M059J (cell line): Measurements from ENCODE around the gene TNFRSF25. TPM values are rescaled to one million over a fixed set of nuclear protein-coding genes. Genes with fewer than 3 reads are reported as not detected.

Experiments used
- DNase-seq: peaks from one replicate; pipeline ENCODE4 v3.0.0-alpha.2; 2012; ENCODE audit warnings: low read depth
- total RNA-seq: library from RNA; depleted of rRNA; stranded (reverse); fragments of >200 nt; shearing (Covaris generic); gene quantifications from 2 replicates; pipeline ENCODE4 v1.2.3, GENCODE V29; 2014

TNFRSF25 gene
- total RNA-seq, 1 experiment from 2014 or later: 8.7 TPM

- no peak for DNase-seq
Observed at GRCh38 chr1:6488602-6489382, 22.8 kb upstream of the TNFRSF25 start.

DNA sequence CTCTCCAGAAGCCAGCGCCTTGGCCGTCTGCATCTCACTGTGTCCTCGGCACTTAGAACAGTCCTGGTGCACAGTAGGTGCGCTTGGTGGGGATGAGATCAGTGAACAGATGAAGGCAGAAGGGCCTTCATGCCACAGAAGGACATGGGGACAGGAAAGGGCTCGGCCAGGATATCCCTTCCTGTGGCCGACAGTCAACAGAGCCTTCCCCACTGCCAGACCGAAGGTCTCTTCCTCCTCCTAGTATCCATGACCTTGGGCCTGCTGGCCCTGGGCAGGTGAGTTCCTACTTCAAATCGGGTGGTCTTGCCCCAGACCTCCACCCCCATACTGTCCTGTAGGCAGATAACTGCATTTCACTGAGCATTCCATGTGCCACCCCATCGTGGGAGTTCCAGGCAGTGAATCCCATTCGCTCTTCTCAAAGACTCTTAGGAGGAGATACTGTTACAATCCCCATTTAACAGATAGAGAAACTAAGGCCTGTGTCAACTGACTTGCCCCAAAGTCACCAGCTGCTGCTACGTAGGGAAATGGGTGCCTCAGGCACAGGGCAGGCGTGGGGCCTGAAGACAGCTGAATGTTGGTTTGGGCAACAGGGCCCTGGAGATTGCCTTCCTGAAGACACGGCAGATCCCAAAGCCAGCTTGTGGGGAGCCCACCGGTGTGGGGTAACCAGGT is 22.0 kb upstream of the TNFRSF25 start:
- no peak for DNase-seq

DNA sequence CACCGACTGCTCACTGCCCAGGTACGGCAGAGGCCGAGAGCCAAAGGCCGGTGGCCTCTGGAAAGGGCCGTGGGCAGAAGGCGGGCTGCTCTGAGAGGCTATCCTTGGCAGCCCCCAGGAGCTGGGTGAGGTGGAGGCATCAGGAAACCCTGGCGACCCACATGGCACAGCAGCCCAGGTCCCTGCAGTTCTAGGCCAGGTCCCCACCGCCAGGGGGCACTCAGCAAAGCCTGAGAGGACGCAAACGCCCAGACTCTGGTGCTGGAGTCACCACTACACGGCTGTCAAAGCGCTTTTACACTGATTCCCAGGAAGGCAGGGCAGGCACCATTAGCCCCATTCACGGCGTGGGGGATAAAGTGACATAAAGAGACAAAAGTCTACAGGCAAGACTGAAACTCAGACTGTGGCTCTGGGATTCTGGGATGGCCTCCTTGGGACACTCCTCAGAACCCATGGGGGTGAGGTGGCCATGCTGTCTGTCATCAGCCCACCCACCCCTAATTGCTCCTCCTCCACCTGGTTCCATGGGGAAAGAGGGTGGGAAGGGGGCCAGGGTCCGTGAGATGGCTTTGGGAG is 20.5 kb upstream of the TNFRSF25 start:
- peak; percentile 67 for DNase-seq

DNA sequence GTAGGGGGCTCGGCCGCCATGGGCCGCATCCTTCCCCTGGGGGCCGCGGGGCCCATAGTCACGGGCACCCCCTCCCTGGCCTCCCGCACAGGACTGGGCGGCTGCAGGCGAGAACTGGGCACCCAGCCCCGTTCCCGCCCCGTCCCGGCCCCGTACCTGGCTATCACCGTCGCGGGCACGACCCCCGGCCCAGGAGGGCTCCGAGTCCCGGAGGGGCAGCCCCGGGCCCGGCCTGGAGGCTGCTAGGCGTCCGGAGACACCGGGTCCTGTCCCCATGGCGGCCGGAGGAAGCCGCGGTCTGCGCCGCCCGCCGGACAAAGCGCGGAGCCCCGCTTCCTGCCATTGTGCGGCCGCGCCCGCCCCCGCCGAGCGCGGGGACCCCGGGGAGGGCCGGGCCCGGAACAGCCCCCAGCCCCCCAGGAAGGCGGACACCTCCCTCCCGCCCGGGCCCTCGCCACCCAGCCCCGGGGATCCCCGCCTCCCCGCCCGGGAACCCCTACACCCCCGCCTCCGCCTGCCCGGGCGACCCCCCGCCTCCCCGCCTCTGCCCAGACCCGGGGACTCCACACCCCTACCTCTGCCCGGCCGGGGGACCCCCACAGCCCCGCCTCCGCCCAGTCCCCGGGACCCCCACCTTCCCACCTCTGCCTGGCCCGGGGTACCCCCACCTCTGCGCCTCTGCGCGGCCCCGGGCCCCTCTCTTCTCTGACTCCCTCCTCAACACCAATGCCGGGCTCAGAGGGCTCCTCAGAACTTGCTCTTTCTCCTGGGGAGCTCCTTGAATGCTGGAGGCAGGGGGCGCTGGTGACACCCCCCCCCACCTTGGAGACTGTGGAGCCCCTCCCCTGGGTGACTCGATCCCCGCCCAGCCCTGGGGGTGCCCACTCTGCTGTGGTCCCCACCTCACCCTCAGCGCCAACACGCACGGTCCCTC is 19.5 kb upstream of the TNFRSF25 start:
- DNase-seq: no peak

DNA sequence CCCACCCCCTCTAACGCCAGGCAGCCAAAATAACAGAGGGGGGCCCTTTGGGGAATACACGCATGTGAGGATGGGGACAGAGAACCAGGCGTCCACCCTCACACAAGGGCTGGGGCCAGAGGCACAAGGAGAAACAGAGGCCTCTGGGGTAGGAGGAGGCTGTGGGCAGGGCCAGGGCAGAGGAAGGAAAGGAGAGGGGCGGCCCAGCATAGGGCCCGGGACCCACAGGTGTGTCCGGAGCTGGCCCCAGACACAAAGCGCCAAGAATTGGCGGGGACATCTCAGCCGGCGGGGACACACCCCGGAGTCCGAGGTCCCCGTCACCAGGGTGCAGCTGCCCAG is 18.8 kb upstream of the TNFRSF25 start:
- DNase-seq: no peak

GRCh38 chr1:6483761-6484117 is 17.8 kb upstream of the TNFRSF25 start:
- no peak for DNase-seq

GRCh38 chr1:6483017-6483760 is 17.2 kb upstream of the TNFRSF25 start:
- DNase-seq: no peak

DNA sequence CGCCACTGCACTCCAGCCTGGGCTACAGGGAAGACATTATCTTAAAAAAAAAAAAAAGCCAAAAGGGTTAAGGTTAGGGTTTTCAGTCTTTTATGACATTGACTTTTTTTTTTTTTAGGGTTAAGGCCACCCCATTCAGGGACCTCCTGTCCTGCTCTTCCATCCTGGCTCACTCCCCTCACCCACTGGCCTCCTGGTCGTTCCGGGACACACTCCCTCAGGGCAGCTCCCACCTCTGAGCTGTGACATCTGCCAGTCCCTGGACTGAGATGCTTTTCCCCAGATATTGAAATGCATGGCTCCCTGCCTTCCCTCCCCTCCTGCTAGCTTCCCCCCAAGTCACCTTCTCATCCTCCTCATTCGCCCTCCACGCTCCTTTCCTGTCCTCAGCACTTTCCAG is 15.8 kb upstream of the TNFRSF25 start:
- no peak for DNase-seq

DNA sequence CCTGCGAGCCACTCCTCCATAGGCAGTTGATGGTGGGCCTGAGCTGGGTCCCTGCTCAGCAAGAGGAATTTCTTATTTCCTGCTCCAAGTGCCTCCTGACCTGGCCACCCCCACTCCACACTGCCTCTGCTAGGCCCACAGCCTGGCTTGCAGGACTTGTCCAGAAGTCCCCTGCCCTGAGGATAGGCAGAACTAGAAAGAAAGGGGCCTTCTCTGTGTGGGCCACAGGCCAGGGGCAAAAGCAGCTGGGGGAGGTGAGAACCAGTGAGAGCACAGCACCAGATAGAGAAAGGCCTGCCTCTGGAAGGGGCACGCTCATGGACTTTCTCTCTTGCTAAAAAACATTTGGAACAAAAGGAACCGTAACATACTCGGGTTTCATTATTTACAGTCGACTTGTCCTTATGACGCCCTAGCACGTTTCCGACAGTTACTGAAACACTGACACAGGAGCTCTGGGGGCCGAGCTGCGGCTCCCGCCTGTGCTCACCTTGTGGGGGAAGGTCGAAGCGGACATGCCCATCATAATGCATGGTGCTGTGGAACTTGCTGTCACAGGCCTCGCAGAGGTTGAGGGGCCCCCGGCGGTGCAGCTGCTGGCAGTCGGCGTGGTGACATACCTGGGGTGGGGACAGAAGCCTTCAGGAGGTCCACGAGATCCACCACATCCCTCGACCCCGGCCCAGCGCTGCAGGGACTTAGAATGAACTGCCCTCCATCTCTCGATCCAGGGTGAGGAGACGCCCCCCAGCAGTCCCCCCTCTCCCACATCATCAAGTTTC is 11.3 kb upstream of the TNFRSF25 start:
- no peak for DNase-seq

GRCh38 chr1:6476483-6476882 is 10.5 kb upstream of the TNFRSF25 start:
- DNase-seq: no peak

DNA sequence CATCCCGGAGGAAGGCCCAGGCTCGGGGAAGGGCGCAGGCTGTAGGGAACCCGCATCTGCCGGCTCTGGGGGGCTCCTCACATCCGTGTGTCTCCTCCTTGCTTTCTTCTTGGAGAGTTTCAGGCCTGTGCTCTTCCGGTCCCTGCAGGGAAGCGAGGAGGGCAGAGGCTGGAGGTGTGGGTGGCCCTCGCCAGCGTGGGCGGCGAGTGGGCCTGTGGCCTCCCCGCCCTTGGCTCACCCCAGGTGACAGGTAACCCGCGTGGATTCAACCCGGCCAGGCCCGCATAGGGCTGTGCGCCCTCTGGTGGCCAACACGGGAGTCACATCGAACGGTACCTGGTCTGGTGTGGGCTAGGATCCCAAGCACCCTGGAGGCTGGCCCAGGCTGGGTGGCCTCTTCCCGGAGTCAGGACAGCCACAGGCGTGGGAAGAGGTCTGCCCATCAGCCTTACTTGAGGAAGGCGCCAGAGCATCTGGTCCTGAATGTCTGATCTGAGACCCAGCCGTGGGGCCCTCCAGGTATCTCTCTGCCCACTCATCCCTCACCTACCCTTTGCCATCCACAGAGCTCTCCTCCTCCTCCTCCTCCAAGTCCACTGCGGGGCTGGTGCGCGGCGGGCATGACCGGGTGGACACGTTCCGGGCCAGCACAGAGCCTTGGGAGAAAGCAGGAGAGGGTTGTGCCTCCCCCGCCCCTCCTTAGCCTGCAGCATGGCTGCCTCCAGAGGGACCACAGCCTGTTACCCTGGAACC is 9.6 kb upstream of the TNFRSF25 start:
- peak; percentile 37 for DNase-seq

DNA sequence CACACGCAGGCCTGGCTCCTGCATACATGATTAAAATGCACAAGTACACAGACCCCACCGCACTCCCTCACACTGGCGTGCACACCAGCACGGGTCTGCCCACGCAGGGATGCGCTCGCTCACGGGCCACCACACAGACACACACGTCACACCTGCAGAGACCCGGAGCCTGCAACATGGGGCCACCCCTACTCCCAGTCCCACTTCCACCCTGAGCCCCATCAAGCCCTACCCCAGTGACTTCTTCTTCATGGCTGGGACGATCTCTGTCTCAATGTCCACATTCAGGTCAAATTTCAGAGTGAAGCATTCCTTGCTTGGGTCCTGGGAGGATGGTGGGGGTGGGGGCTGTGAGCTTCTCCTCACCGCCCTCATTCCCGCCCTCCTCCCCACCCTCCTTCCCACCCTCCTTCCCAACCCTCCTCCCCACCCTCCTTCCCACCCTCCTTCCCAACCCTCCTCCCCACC is 8.9 kb upstream of the TNFRSF25 start:
- DNase-seq: no peak

- DNase-seq: no peak
Observed at GRCh38 chr1:6473974-6474814, 8.2 kb upstream of the TNFRSF25 start.

- no peak for DNase-seq
Observed at GRCh38 chr1:6473156-6473555, 7.2 kb upstream of the TNFRSF25 start.

- no peak for DNase-seq
Observed at GRCh38 chr1:6472391-6472790, 6.4 kb upstream of the TNFRSF25 start.

DNA sequence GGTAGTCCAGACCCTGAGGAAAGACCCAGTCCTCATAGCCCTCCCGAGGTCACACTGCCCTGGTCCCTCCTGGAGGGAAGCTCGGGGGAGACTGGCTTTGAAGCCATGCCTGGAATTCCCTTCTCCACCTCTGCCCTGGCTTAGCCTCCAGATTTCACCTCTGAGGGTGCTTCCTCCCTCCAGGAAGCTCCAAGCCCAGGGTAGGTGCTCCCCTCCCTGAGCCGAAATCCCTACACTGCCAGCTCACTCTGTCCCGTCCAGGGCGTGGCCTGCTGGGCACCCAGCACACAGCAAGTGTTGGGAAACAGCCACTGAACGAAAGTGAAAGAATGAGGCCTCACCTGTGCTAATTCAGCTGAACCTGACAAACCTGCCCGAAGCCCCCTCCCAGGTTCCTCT is 6.0 kb upstream of the TNFRSF25 start:
- DNase-seq: no peak

DNA sequence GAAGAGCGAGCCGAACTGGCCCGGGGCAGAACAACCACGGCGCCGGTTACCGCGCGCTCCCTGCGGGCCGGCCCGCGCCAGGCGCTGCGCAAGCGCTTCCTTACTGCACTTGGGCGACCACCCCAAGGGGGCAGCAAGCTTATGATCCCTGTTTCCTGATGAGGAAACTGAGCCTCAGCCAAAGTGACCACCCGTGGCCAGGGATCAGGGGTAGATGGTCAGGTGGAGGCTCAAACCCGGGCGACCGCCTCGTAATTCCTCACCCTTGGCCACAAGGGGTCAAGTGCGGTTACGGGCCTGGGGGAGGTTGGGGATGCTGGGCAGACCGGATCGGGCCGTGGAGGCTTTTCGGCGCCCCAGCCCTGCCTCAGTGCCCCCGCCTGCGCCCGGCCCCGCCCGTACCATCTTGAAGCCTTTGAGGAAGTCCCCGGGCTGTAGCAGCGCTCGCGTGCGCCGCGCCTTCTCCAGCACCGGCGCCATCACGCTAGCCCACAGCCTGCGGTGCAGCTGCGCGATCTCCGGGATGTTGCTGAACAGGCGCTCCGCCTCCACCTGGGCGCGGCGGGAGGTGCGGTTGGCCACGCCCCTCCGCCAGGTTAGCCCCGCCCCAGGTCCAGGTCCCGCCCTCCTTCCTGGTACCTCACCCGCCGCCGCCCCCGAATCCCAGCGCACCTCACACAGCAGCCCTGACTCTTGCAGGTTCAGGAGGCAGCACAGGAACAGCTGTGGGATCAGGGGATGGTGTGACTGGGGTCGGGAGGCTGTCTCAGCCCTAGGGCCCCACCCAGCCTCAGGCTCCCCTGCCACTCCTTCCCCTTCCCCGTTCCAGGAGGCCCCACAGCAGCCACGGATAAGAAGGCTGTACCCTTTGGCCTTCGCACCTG is 5.4 kb upstream of the TNFRSF25 start:
- no peak for DNase-seq
